CD14-positive monocyte (primary cell): ENCODE results near the gene FMO4. TPM values are rescaled to one million over a fixed set of nuclear protein-coding genes. Genes with fewer than 3 reads are reported as not detected.

Experiments used
- polyA plus RNA-seq, 3 donors: library from polyadenylated mRNA; depleted of rRNA in 1 of 3; unstranded in 2 of 3; stranded (reverse) in 1 of 3; fragments of 300-500 nt in 2 of 3; fragments of >200 nt in 1 of 3; fragmentation: Illumina TruSeq in 2 of 3; gene quantifications; 1 replicate in 2 of 3; 2 replicates in 1 of 3; pipeline ENCODE4 v1.2.3, GENCODE V29; 2012 to 2021
- small RNA-seq: library from RNA; depleted of rRNA; stranded (forward); fragments of <200 nt; gene quantifications from one replicate; pipeline ENCODE3, GENCODE V24; 2012; ENCODE audit warnings: low read depth; ENCODE audit not compliant: insufficient read length

The FMO4 gene
- polyA plus RNA-seq, 3 donors, result 1.3 to 1.9 (median 1.6) TPM

Small RNAs within 50 kb of the gene (small RNA-seq; reads per million reads assigned to genes)
- gene SRP14P4, result not detected

Other genes starting within 250 kb of the FMO4 start
- not detected for gene FMO3, start 223.3 kb upstream of the FMO4 start, polyA plus RNA-seq
- not detected for gene FMO2, start 128.9 kb upstream of the FMO4 start, polyA plus RNA-seq
- gene FMO1, start 65.7 kb upstream of the FMO4 start, polyA plus RNA-seq, result not detected
- 10 to 100 TPM; 13.8 to 69.1 (median 15.6) TPM for gene PRRC2C, start 171.3 kb downstream of the FMO4 start, polyA plus RNA-seq